Suppressor macrophage (primary cell): ENCODE results near the gene GAGE10.

Experiments used
- DNase-seq, 4 experiments: peaks; one replicate each; pipeline ENCODE4 v3.0.0-alpha.2; 2020 to 2022
- total RNA-seq, 17 experiments: gene quantifications; one replicate each; lab custom pipeline; 2026; ENCODE audit warnings: mixed read lengths in 6 of 17, inconsistent platforms in 3 of 17; lab: John Stamatoyannopoulos, UW

GAGE10 gene
- 0 to 0.33 (median 0) reads per million in 17 experiments for total RNA-seq

- DNase-seq, result no peak
Observed at GRCh38 chrX:49303346-49303745, at the start of gene GAGE10. Gene GAGE10, plus strand, starts transcription at chrX:49303646. Its CDS starts 1,214 bp downstream, at chrX:49304860.

- DNase-seq, result no peak
Observed at GRCh38 chrX:49254639-49255038, 48.8 kb upstream of the GAGE10 start.

GRCh38 chrX:49256268-49256995 is 47.0 kb upstream of the GAGE10 start:
- no peak for DNase-seq

GRCh38 chrX:49257074-49257790 is 46.2 kb upstream of the GAGE10 start:
- no peak for DNase-seq

- DNase-seq, result no peak
Observed at GRCh38 chrX:49257846-49258748, 45.3 kb upstream of the GAGE10 start.

GRCh38 chrX:49258749-49259124 is 44.7 kb upstream of the GAGE10 start:
- DNase-seq, result no peak

GRCh38 chrX:49260221-49260985 is 43.0 kb upstream of the GAGE10 start:
- no peak for DNase-seq

GRCh38 chrX:49262603-49263002 is 40.8 kb upstream of the GAGE10 start:
- no peak for DNase-seq

GRCh38 chrX:49263631-49264030 is 39.8 kb upstream of the GAGE10 start:
- no peak for DNase-seq

GRCh38 chrX:49264460-49264859 is 39.0 kb upstream of the GAGE10 start, which contains the start of gene FOXP3:
Gene FOXP3, minus strand, starts transcription at chrX:49264710. Its CDS starts 6,205 bp downstream, at chrX:49258505.
- DNase-seq, result no peak

- DNase-seq, result no peak
Observed at GRCh38 chrX:49266523-49267445, 36.7 kb upstream of the GAGE10 start.

GRCh38 chrX:49268702-49269009 is 34.8 kb upstream of the GAGE10 start:
- no peak for DNase-seq

- DNase-seq, result peak; percentile 95 to 98 (median 96)
Observed at GRCh38 chrX:49269010-49269766, 34.3 kb upstream of the GAGE10 start.

GRCh38 chrX:49269767-49270248 is 33.6 kb upstream of the GAGE10 start, which contains the start of gene PPP1R3F:
Gene PPP1R3F, plus strand, starts transcription at chrX:49269793. Its CDS starts 77 bp downstream, at chrX:49269870.
- peak in 1 of 4 experiments; percentile 96 for DNase-seq

GRCh38 chrX:49270249-49270921 is 33.1 kb upstream of the GAGE10 start:
- DNase-seq, result no peak

- no peak for DNase-seq
Observed at GRCh38 chrX:49271341-49271740, 32.1 kb upstream of the GAGE10 start.

GRCh38 chrX:49272421-49272820 is 31.0 kb upstream of the GAGE10 start:
- DNase-seq, result no peak

- no peak for DNase-seq
Observed at GRCh38 chrX:49273181-49273727, 30.2 kb upstream of the GAGE10 start.

GRCh38 chrX:49276207-49276606 is 27.2 kb upstream of the GAGE10 start:
- DNase-seq, result no peak
